Spinal cord (tissue), 10 donors: ENCODE results near the gene HSFX2. TPM values are rescaled to one million over a fixed set of nuclear protein-coding genes. Genes with fewer than 3 reads are reported as not detected.
"Not testable (repeated sequence)": the region's sequence is repeated elsewhere in the genome, so short reads cannot be mapped to it uniquely, and the experiment has no call there.

Experiments used
- DNase-seq, 6 donors: peaks; one replicate each; pipeline versions ENCODE4 v3.0.0 to v3.0.0-alpha.2; 2013 to 2015; ENCODE audit warnings: low spot score in 6 of 6, low read depth in 4 of 6
- H3K27ac ChIP-seq: one replicate; pipeline ENCODE4 v1.5.1; 2013; ENCODE audit warnings: low read depth, low read length, control low read depth
- H3K27me3 ChIP-seq: one replicate; pipeline ENCODE4 v1.6.1; 2013; ENCODE audit warnings: low read length; ENCODE audit not compliant: control insufficient read depth, insufficient read depth
- H3K36me3 ChIP-seq: one replicate; pipeline ENCODE4 v1.6.1; 2013; ENCODE audit warnings: low read length; ENCODE audit not compliant: control insufficient read depth, insufficient read depth
- H3K4me1 ChIP-seq: one replicate; pipeline ENCODE4 v1.6.1; 2013; ENCODE audit warnings: low read length; ENCODE audit not compliant: control insufficient read depth, insufficient read depth
- H3K4me3 ChIP-seq: one replicate; pipeline ENCODE4 v1.5.1; 2013; ENCODE audit warnings: low read depth, low read length, control low read depth
- H3K9me3 ChIP-seq: one replicate; pipeline ENCODE4 v1.6.1; 2013; ENCODE audit warnings: low read length; ENCODE audit not compliant: control insufficient read depth, insufficient read depth
- WGBS: methylation state at CpG from one replicate; pipeline ENCODE4 v1.1.5; 2013; ENCODE audit warnings: missing lambda C conversion rate; ENCODE audit not compliant: insufficient coverage; 5-methylcytosine and 5-hydroxymethylcytosine counted together
- polyA plus RNA-seq, 2 donors: library from polyadenylated mRNA; unstranded; fragments of 120-200 nt; gene quantifications; one replicate each; pipeline ENCODE4 v1.2.1, GENCODE V29; 2013; ENCODE audit not compliant: insufficient read length in 2 of 2
- total RNA-seq, 2 donors: library from RNA; depleted of rRNA in 1 of 2; stranded (reverse); fragments of 120-200 nt in 1 of 2; fragments of >200 nt in 1 of 2; gene quantifications; one replicate each; pipeline versions ENCODE4 v1.2.3 to v1.2.4, GENCODE V29; 2013 to 2014
- donor health status: healthy.

HSFX2 gene
- total and polyA plus RNA-seq, 4 donors: 0.86 to 2.4 (median 1.1) TPM

DNA sequence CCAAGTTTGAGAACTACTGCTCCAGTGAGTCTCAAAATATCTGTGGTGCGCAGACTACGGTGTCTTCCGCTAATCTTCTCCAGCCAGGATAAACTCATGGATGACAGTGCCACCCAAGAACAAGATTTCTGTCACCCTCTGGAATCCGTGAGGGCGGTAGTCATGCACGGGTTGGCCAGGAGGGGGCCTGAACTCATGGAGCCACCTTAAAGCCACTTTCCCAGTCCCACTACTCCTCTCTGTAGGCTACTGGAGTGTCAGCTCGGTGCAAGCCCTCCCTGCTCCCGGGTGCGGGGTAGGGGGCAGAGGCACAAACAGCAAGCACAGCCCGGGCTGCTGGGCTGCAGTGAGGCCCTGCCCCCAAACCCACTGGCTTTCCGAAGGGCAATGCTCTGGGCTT is 3.5 kb upstream of the HSFX2 start:
- not testable (repeated sequence) for H3K36me3 ChIP-seq, H3K9me3 ChIP-seq, H3K4me1 ChIP-seq, H3K4me3 ChIP-seq, H3K27me3 ChIP-seq, DNase-seq, H3K27ac ChIP-seq
- no CpG with 5 or more reads among the region's 11 CpGs for WGBS

GRCh38 chrX:149595943-149596342 is 829 bp upstream of the HSFX2 start:
- H3K27ac ChIP-seq, H3K4me1 ChIP-seq, H3K27me3 ChIP-seq, H3K36me3 ChIP-seq, DNase-seq, H3K9me3 ChIP-seq, H3K4me3 ChIP-seq: not testable (repeated sequence)
- no CpG with 5 or more reads among the region's 7 CpGs for WGBS

GRCh38 chrX:149590993-149591392 is 4.1 kb downstream of the HSFX2 start:
- H3K9me3 ChIP-seq, H3K27me3 ChIP-seq, DNase-seq, H3K4me1 ChIP-seq, H3K27ac ChIP-seq, H3K4me3 ChIP-seq, H3K36me3 ChIP-seq: not testable (repeated sequence)
- no CpG with 5 or more reads among the region's 7 CpGs for WGBS

DNA sequence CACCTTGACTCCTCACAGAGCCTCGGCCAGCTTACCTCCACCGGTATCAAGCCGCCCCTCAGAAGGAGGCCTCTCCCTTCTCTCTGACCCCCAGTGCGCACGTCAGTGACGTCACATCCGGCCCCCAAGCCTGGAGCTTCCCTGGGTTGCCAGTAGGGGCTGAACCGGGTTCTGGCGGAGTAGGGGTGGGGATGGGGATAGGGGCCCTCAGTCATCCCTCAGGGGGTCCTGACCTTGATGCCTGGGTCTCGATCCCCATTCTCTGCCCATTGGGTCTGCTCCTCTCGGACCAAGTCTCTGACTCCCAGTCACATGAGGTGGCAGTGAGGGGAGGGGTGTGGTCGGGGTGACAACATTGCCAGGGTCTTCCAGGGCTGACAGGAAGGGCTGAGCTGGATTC is 7.8 kb downstream of the HSFX2 start, which contains the start of gene MAGEA9B:
TSS of gene MAGEA9B (minus strand) at position 101 of the 400 bp plus-strand sequence. CDS start 4,280 bp downstream, outside the sequence.
- H3K4me3 ChIP-seq, H3K9me3 ChIP-seq, H3K4me1 ChIP-seq, H3K27ac ChIP-seq, DNase-seq, H3K36me3 ChIP-seq, H3K27me3 ChIP-seq: not testable (repeated sequence)
- WGBS: no CpG with 5 or more reads among the region's 12 CpGs

GRCh38 chrX:149585631-149586030 is 9.5 kb downstream of the HSFX2 start:
- not testable (repeated sequence) for DNase-seq, H3K4me1 ChIP-seq, H3K36me3 ChIP-seq, H3K9me3 ChIP-seq, H3K27ac ChIP-seq, H3K27me3 ChIP-seq, H3K4me3 ChIP-seq
- WGBS: no CpG with 5 or more reads among the region's 17 CpGs

- H3K36me3 ChIP-seq, H3K27me3 ChIP-seq, H3K4me1 ChIP-seq, H3K9me3 ChIP-seq, H3K4me3 ChIP-seq, DNase-seq, H3K27ac ChIP-seq: not testable (repeated sequence)
- WGBS: no CpG with 5 or more reads among the region's 1 CpG
Observed at GRCh38 chrX:149573456-149573855, 21.7 kb downstream of the HSFX2 start.

DNA sequence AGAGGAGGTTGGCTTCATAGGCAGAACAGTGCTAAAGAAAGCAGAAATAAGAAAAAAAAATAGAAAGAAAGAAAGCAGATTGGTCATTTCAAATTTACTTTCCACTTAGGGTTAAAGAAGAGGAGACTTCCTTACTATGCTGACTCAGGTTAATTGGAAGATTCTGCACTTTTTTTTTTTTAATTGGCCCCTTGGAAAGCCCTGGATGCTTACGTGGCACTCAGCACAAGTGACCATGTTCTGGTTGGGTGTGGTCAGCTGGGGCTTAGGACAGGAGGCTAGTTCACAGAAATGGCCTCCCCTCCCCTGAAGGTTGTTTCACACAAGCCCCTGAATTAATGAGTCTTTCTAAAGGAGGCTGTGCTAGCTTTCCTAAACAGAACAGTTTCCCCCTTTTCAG is 22.4 kb downstream of the HSFX2 start:
- Histone ChIP-seq H3K27ac (no peak overlapping the region), H3K36me3 (no peaks in the 10 kb centered on the region), H3K4me3 (no peak overlapping the region), H3K27me3 (no peaks in the 10 kb centered on the region), H3K9me3 (no peaks in the 10 kb centered on the region), H3K4me1 (no peaks in the 10 kb centered on the region)
- WGBS: no CpG with 5 or more reads among the region's 1 CpG
- DNase-seq: no peak

DNA sequence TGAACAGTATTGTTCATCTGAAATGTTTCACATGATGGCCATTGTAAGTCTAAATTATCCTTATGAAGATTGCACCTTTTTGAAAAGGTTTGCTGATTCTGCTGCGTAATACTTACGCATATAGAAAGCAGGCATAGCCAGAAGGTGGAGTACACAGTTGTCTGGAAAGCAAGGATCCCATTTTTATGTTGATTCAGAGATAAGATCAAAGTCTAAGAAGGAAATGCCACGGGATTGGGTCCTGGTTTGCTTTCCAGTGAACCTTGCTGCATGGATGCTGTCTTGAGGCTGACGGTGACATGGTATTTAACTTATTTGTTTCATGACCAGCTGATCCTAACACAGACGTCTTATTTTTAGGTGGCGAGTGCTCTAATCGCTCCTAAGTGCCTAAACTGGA is 23.3 kb downstream of the HSFX2 start:
- WGBS: 71% methylated on average over 6 of the region's 7 CpGs
- Histone ChIP-seq H3K27me3 (no peaks in the 10 kb centered on the region), H3K4me3 (no peak overlapping the region), H3K4me1 (no peaks in the 10 kb centered on the region), H3K36me3 (no peaks in the 10 kb centered on the region), H3K9me3 (no peaks in the 10 kb centered on the region), H3K27ac (no peak overlapping the region)
- no peak for DNase-seq

- no peaks in the 10 kb centered on the region for H3K4me1 ChIP-seq
- H3K27me3 ChIP-seq: no peaks in the 10 kb centered on the region
- H3K36me3 ChIP-seq: no peaks in the 10 kb centered on the region
- no peak overlapping the region for H3K27ac ChIP-seq
- no peak overlapping the region for H3K4me3 ChIP-seq
- no peaks in the 10 kb centered on the region for H3K9me3 ChIP-seq
- DNase-seq: no peak
- 33% methylated on average over 3 of the region's 6 CpGs for WGBS
Observed at GRCh38 chrX:149570668-149571067, 24.4 kb downstream of the HSFX2 start.

DNA sequence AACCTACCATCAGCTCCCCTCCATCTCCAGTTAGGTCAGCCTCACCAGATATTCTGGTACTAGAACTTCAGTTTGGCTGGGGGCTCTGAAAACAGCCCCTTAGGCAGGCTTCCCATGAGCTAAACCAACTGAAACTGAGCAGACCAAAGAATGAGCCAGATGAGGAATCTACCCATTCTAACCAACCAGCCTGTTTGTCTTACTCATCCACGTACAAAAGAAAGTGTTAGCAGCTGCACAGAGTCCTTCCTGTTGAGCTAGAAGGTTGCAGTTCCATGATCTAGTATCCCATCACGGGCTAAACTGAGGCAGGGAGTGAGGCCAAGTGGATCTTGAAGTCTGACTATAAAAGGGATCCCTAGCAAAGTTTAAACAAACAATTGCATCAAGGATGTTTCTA is 25.3 kb downstream of the HSFX2 start:
- Histone ChIP-seq H3K9me3 (no peaks in the 10 kb centered on the region), H3K36me3 (no peaks in the 10 kb centered on the region), H3K4me1 (no peaks in the 10 kb centered on the region), H3K27ac (no peak overlapping the region), H3K27me3 (no peaks in the 10 kb centered on the region), H3K4me3 (no peak overlapping the region)
- 67% methylated on average over 1 of the region's 2 CpGs for WGBS
- DNase-seq: no peak
